HUES64 (cell line): ENCODE data around the gene SAMD13.
A peak's percentile ranks its signal among the peaks of the same experiment; 100 is the strongest.

ENCODE experiments used
- H3K27ac ChIP-seq: 2 replicates; pipeline ENCODE4 v1.7.0; 2013; ENCODE audit warnings: low read depth, low read length, inconsistent platforms
- H3K27me3 ChIP-seq: 2 replicates; pipeline ENCODE4 v1.6.1; 2013; ENCODE audit warnings: mild to moderate bottlenecking, low read length; ENCODE audit not compliant: insufficient read depth
- H3K36me3 ChIP-seq: 2 replicates; pipeline ENCODE4 v1.6.1; 2013; ENCODE audit warnings: mild to moderate bottlenecking, low read length; ENCODE audit not compliant: insufficient read depth
- H3K4me1 ChIP-seq: 2 replicates; pipeline ENCODE4 v1.6.1; 2013; ENCODE audit warnings: mild to moderate bottlenecking, low read length, moderate library complexity; ENCODE audit not compliant: insufficient read depth
- H3K4me3 ChIP-seq: 2 replicates; pipeline ENCODE4 v1.5.1; 2013; ENCODE audit warnings: mild to moderate bottlenecking, low read length, moderate library complexity
- H3K9ac ChIP-seq: 2 replicates; pipeline ENCODE4 v1.6.1; 2013; ENCODE audit warnings: mild to moderate bottlenecking, low read depth, low read length
- H3K9me3 ChIP-seq: 2 replicates; pipeline ENCODE4 v1.6.1; 2013; ENCODE audit warnings: low read depth, low read length; ENCODE audit not compliant: insufficient read depth
- WGBS: fragments of 150-250, 120-280 bp; methylation state at CpG from one replicate; pipeline ENCODE4 v1.1.7; 2013; ENCODE audit warnings: missing lambda C conversion rate; 5-methylcytosine and 5-hydroxymethylcytosine counted together

SAMD13 gene

GRCh38 chr1:84300501-84300900, 1.0 kb upstream of the SAMD13 start:
- Histone ChIP-seq H3K36me3 (no peaks in the 10 kb centered on the region), H3K27me3 (no peaks in the 10 kb centered on the region), H3K27ac (no peak overlapping the region), H3K9me3 (peaks cover 2% of the 10 kb centered on the region; the same call in 1 of the 2 replicates), H3K4me3 (no peak overlapping the region), H3K4me1 (peaks cover 43% of the 10 kb centered on the region), H3K9ac (no peak overlapping the region)
- WGBS, result 83% methylated on average over 1 of the region's 1 CpG

- Histone ChIP-seq H3K27ac (no peak overlapping the region), H3K9me3 (no peaks in the 10 kb centered on the region), H3K9ac (no peak overlapping the region), H3K4me1 (peaks cover 43% of the 10 kb centered on the region), H3K36me3 (no peaks in the 10 kb centered on the region), H3K27me3 (no peaks in the 10 kb centered on the region), H3K4me3 (no peak overlapping the region)
- 93% methylated on average over 4 of the region's 6 CpGs for WGBS
Observed at GRCh38 chr1:84301785-84302385, 377 bp downstream of the SAMD13 start.

GRCh38 chr1:84303314-84303830, 1.9 kb downstream of the SAMD13 start:
- Histone ChIP-seq H3K4me3 (peak overlapping the region; percentile 36), H3K36me3 (no peaks in the 10 kb centered on the region), H3K27ac (peak overlapping the region; percentile 12; the same call in 1 of the 2 replicates), H3K9me3 (no peaks in the 10 kb centered on the region), H3K27me3 (no peaks in the 10 kb centered on the region), H3K9ac (peak overlapping the region; percentile 16; the same call in 1 of the 2 replicates), H3K4me1 (peaks cover 43% of the 10 kb centered on the region)
- WGBS, result 70% methylated on average over 3 of the region's 3 CpGs

- no peak overlapping the region for H3K9ac ChIP-seq
- H3K9me3 ChIP-seq, result no peaks in the 10 kb centered on the region
- no peak overlapping the region for H3K27ac ChIP-seq
- no peaks in the 10 kb centered on the region for H3K27me3 ChIP-seq
- H3K4me1 ChIP-seq, result peaks cover 14% of the 10 kb centered on the region
- WGBS, result 97% methylated on average over 2 of the region's 2 CpGs
- no peaks in the 10 kb centered on the region for H3K36me3 ChIP-seq
- no peak overlapping the region for H3K4me3 ChIP-seq
Observed at GRCh38 chr1:84307398-84307797, 5.9 kb downstream of the SAMD13 start.

- no peak overlapping the region for H3K27ac ChIP-seq
- WGBS, result 93% methylated on average over 2 of the region's 2 CpGs
Observed at GRCh38 chr1:84311296-84311695, 9.8 kb downstream of the SAMD13 start.

GRCh38 chr1:84319662-84320061, 18.2 kb downstream of the SAMD13 start:
- 89% methylated on average over 1 of the region's 1 CpG for WGBS
- H3K9me3 ChIP-seq, result peaks cover 2% of the 10 kb centered on the region; the same call in 1 of the 2 replicates
- H3K4me3 ChIP-seq, result no peak overlapping the region
- no peak overlapping the region for H3K27ac ChIP-seq
- no peak overlapping the region for H3K9ac ChIP-seq
- no peaks in the 10 kb centered on the region for H3K36me3 ChIP-seq
- no peaks in the 10 kb centered on the region for H3K27me3 ChIP-seq
- no peaks in the 10 kb centered on the region for H3K4me1 ChIP-seq

More at GRCh38 chr1:84311296-84311695, 9.8 kb downstream of the SAMD13 start:
- Histone ChIP-seq H3K9me3 (peaks cover under 1% of the 10 kb centered on the region; the same call in 1 of the 2 replicates), H3K9ac (no peak overlapping the region), H3K4me3 (no peak overlapping the region), H3K4me1 (no peaks in the 10 kb centered on the region), H3K27me3 (no peaks in the 10 kb centered on the region), H3K36me3 (no peaks in the 10 kb centered on the region)

GRCh38 chr1:84327830-84328229, 26.3 kb downstream of the SAMD13 start:
- Histone ChIP-seq H3K36me3 (no peaks in the 10 kb centered on the region), H3K27ac (no peak overlapping the region), H3K9ac (no peak overlapping the region), H3K4me3 (no peak overlapping the region), H3K27me3 (no peaks in the 10 kb centered on the region), H3K9me3 (no peaks in the 10 kb centered on the region), H3K4me1 (no peaks in the 10 kb centered on the region)
- WGBS, result 95% methylated on average over 3 of the region's 3 CpGs

- no peak overlapping the region for H3K27ac ChIP-seq
- no peak overlapping the region for H3K4me3 ChIP-seq
- H3K9ac ChIP-seq, result no peak overlapping the region
- WGBS, result 90% methylated on average over 2 of the region's 2 CpGs
- no peaks in the 10 kb centered on the region for H3K27me3 ChIP-seq
- no peaks in the 10 kb centered on the region for H3K4me1 ChIP-seq
- no peaks in the 10 kb centered on the region for H3K9me3 ChIP-seq
- H3K36me3 ChIP-seq, result no peaks in the 10 kb centered on the region
Observed at GRCh38 chr1:84330125-84330984, 28.8 kb downstream of the SAMD13 start.

- Histone ChIP-seq H3K27ac (no peak overlapping the region), H3K4me3 (no peak overlapping the region), H3K27me3 (no peaks in the 10 kb centered on the region), H3K4me1 (no peaks in the 10 kb centered on the region), H3K9me3 (peaks cover 10% of the 10 kb centered on the region; the same call in 1 of the 2 replicates), H3K36me3 (no peaks in the 10 kb centered on the region), H3K9ac (no peak overlapping the region)
- WGBS, result 83% methylated on average over 3 of the region's 3 CpGs
Observed at GRCh38 chr1:84339503-84339902, 38.0 kb downstream of the SAMD13 start.

GRCh38 chr1:84344286-84344685, 42.8 kb downstream of the SAMD13 start:
- Histone ChIP-seq H3K4me3 (no peak overlapping the region), H3K4me1 (no peaks in the 10 kb centered on the region), H3K9ac (no peak overlapping the region), H3K36me3 (no peaks in the 10 kb centered on the region), H3K27me3 (no peaks in the 10 kb centered on the region), H3K9me3 (no peaks in the 10 kb centered on the region), H3K27ac (no peak overlapping the region)
- WGBS, result no CpG with 5 or more reads among the region's 1 CpG

- 96% methylated on average over 2 of the region's 2 CpGs for WGBS
- H3K36me3 ChIP-seq, result no peaks in the 10 kb centered on the region
- H3K4me3 ChIP-seq, result no peak overlapping the region
- no peak overlapping the region for H3K9ac ChIP-seq
- H3K27me3 ChIP-seq, result no peaks in the 10 kb centered on the region
- H3K9me3 ChIP-seq, result no peaks in the 10 kb centered on the region
- no peaks in the 10 kb centered on the region for H3K4me1 ChIP-seq
- H3K27ac ChIP-seq, result no peak overlapping the region
Observed at GRCh38 chr1:84345220-84345619, 43.7 kb downstream of the SAMD13 start.
